GM10266 (cell line): ENCODE data around the gene SSTR1.

Source experiments
- DNase-seq: peaks from one replicate; pipeline ENCODE4 v3.0.0; 2012; ENCODE audit errors: extremely low spot score
- TF ChIP-seq, protein P1 (sequence below): IDR thresholded peaks from 2 replicates; pipeline ENCODE4 v1.5.1; 2012; ENCODE audit warnings: mild to moderate bottlenecking, low read depth; ENCODE audit not compliant: control insufficient read depth, insufficient read depth; ENCODE audit errors: missing control alignments

SSTR1 gene

GRCh38 chr14:38248321-38249028 lies 40.8 kb downstream of the SSTR1 start:
- TF ChIP-seq, protein P1, sequence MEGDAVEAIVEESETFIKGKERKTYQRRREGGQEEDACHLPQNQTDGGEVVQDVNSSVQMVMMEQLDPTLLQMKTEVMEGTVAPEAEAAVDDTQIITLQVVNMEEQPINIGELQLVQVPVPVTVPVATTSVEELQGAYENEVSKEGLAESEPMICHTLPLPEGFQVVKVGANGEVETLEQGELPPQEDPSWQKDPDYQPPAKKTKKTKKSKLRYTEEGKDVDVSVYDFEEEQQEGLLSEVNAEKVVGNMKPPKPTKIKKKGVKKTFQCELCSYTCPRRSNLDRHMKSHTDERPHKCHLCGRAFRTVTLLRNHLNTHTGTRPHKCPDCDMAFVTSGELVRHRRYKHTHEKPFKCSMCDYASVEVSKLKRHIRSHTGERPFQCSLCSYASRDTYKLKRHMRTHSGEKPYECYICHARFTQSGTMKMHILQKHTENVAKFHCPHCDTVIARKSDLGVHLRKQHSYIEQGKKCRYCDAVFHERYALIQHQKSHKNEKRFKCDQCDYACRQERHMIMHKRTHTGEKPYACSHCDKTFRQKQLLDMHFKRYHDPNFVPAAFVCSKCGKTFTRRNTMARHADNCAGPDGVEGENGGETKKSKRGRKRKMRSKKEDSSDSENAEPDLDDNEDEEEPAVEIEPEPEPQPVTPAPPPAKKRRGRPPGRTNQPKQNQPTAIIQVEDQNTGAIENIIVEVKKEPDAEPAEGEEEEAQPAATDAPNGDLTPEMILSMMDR, result no peak
- DNase-seq, result no peak

GRCh38 chr14:38250331-38250730 lies 42.6 kb downstream of the SSTR1 start:
- TF ChIP-seq, protein P1, result no peak
- no peak for DNase-seq

GRCh38 chr14:38252066-38252710 lies 44.5 kb downstream of the SSTR1 start:
- TF ChIP-seq, protein P1, result no peak

GRCh38 chr14:38253676-38254075 lies 46.0 kb downstream of the SSTR1 start:
- no peak for DNase-seq
- TF ChIP-seq, protein P1, result no peak

More at GRCh38 chr14:38252066-38252710, 44.5 kb downstream of the SSTR1 start:
- DNase-seq, result no peak

GRCh38 chr14:38254571-38255407 lies 47.1 kb downstream of the SSTR1 start:
- TF ChIP-seq, protein P1, result no peak

DNA sequence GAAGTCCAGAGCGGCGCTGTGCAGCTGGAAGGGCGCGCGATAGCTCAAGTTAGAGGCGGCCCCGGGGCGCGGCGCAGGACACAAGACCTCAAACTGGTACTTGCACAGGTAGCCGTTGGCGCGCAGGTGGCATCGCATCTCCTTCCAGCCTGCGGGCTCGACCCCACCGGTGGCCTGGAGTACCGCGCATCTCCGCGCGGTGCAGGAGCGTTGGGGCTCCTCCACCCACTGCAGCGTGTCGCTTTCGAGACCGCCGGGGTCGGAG lies 47.6 kb downstream of the SSTR1 start:
- no peak for DNase-seq
- TF ChIP-seq, protein P1, result no peak

More at GRCh38 chr14:38254571-38255407, 47.1 kb downstream of the SSTR1 start:
- DNase-seq, result no peak
